HG03432 (cell line): ENCODE measurements around the gene MON2.
"Not testable (repeated sequence)": the region's sequence is repeated elsewhere in the genome, so short reads cannot be mapped to it uniquely, and the experiment has no call there.

Source experiments
- ATAC-seq: cut with Tn5 transposase; IDR thresholded peaks from one replicate; pipeline ENCODE4 v1.9.1; 2021; ENCODE audit warnings: mild to moderate bottlenecking, moderate library complexity; ENCODE audit not compliant: unreplicated experiment

The MON2 gene

GRCh38 chr12:62472472-62472871 is 5.8 kb downstream of the MON2 start:
- no peak for ATAC-seq

GRCh38 chr12:62481843-62482540 is 15.4 kb downstream of the MON2 start:
- no peak for ATAC-seq

GRCh38 chr12:62482769-62483168 is 16.1 kb downstream of the MON2 start:
- ATAC-seq: no peak

- peak; percentile 67 for ATAC-seq
Observed at GRCh38 chr12:62484233-62484632, 17.6 kb downstream of the MON2 start.

GRCh38 chr12:62505786-62506185 is 39.2 kb downstream of the MON2 start:
- no peak for ATAC-seq

- no peak for ATAC-seq
Observed at GRCh38 chr12:62512901-62513300, 46.3 kb downstream of the MON2 start.

- ATAC-seq: not testable (repeated sequence)
Observed at GRCh38 chr12:62514080-62514479, 47.5 kb downstream of the MON2 start.

- ATAC-seq: no peak
Observed at GRCh38 chr12:62516927-62517326, 50.3 kb downstream of the MON2 start.

- ATAC-seq: no peak
Observed at GRCh38 chr12:62517887-62518286, 51.3 kb downstream of the MON2 start.

GRCh38 chr12:62519043-62519442 is 52.4 kb downstream of the MON2 start:
- no peak for ATAC-seq

GRCh38 chr12:62520361-62520760 is 53.7 kb downstream of the MON2 start:
- no peak for ATAC-seq

GRCh38 chr12:62522984-62523383 is 56.4 kb downstream of the MON2 start:
- peak; percentile 61 for ATAC-seq

- no peak for ATAC-seq
Observed at GRCh38 chr12:62523619-62524018, 57.0 kb downstream of the MON2 start.

GRCh38 chr12:62525271-62525670 is 58.6 kb downstream of the MON2 start:
- ATAC-seq: no peak

GRCh38 chr12:62530596-62530995 is 64.0 kb downstream of the MON2 start:
- ATAC-seq: no peak

GRCh38 chr12:62532333-62532732 is 65.7 kb downstream of the MON2 start:
- no peak for ATAC-seq

GRCh38 chr12:62533087-62533754 is 66.6 kb downstream of the MON2 start:
- no peak for ATAC-seq

GRCh38 chr12:62533755-62534107 is 67.1 kb downstream of the MON2 start:
- ATAC-seq: no peak

- no peak for ATAC-seq
Observed at GRCh38 chr12:62536546-62536945, 69.9 kb downstream of the MON2 start.

GRCh38 chr12:62537551-62537950 is 70.9 kb downstream of the MON2 start:
- ATAC-seq: no peak

- no peak for ATAC-seq
Observed at GRCh38 chr12:62540354-62540753, 73.7 kb downstream of the MON2 start.

- no peak for ATAC-seq
Observed at GRCh38 chr12:62542814-62543213, 76.2 kb downstream of the MON2 start.

GRCh38 chr12:62543324-62543723 is 76.7 kb downstream of the MON2 start:
- no peak for ATAC-seq
